ENCODE data around the gene ACVRL1. TPM values are rescaled to one million over a fixed set of nuclear protein-coding genes. Genes with fewer than 3 reads are reported as not detected.

Gene ACVRL1
- total RNA-seq, 1 experiment from 2014 or later = 0.98 TPM

DNA sequence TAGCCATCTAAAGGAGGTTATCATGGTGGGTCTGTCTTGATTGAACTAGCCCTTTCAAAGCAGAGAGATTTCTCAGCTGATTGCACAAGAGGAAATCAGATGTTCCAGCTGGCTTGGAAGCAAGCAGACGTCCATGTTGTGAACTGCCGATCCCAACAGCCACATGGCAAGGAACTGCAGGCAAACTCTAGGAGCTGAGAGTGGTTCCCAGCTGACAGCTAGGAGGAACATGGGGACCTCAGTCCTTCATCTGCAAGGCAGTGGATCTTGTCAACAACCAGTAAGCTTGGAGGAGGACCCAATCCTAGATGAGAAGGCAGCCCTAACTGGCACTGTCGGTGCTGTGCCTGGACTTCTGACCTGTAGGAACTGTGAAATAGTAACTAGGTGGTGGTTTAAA is 51.9 kb downstream of the ACVRL1 start:
- Mint-ChIP-seq H3K27me3 (ENCODE audit: low read depth) (peaks cover 1% of the 10 kb centered on the region), H3K36me3 (peaks cover 4% of the 10 kb centered on the region; the same call in 1 of the 2 replicates), H3K27ac (no peak overlapping the region), H3K4me3 (no peak overlapping the region), H3K9me3 (no peaks in the 10 kb centered on the region), H3K4me1 (peaks cover 13% of the 10 kb centered on the region)
- CTCF ChIA-PET = interaction anchor here (2.9 kb wide), 1 partner anchor 12 kb away, joined by 19 read pairs; no protein-coding TSS in a partner anchor
- TF ChIP-seq, protein P1, sequence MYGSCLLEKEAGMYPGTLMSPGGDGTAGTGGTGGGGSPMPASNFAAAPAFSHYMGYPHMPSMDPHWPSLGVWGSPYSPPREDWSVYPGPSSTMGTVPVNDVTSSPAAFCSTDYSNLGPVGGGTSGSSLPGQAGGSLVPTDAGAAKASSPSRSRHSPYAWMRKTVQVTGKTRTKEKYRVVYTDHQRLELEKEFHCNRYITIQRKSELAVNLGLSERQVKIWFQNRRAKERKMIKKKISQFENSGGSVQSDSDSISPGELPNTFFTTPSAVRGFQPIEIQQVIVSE (CRISPR knock-in tag; IDR thresholded peaks at IDR 0.05; ENCODE audit: borderline replicate concordance) = no peak
- TF ChIP-seq, protein P2, sequence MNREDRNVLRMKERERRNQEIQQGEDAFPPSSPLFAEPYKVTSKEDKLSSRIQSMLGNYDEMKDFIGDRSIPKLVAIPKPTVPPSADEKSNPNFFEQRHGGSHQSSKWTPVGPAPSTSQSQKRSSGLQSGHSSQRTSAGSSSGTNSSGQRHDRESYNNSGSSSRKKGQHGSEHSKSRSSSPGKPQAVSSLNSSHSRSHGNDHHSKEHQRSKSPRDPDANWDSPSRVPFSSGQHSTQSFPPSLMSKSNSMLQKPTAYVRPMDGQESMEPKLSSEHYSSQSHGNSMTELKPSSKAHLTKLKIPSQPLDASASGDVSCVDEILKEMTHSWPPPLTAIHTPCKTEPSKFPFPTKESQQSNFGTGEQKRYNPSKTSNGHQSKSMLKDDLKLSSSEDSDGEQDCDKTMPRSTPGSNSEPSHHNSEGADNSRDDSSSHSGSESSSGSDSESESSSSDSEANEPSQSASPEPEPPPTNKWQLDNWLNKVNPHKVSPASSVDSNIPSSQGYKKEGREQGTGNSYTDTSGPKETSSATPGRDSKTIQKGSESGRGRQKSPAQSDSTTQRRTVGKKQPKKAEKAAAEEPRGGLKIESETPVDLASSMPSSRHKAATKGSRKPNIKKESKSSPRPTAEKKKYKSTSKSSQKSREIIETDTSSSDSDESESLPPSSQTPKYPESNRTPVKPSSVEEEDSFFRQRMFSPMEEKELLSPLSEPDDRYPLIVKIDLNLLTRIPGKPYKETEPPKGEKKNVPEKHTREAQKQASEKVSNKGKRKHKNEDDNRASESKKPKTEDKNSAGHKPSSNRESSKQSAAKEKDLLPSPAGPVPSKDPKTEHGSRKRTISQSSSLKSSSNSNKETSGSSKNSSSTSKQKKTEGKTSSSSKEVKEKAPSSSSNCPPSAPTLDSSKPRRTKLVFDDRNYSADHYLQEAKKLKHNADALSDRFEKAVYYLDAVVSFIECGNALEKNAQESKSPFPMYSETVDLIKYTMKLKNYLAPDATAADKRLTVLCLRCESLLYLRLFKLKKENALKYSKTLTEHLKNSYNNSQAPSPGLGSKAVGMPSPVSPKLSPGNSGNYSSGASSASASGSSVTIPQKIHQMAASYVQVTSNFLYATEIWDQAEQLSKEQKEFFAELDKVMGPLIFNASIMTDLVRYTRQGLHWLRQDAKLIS (CRISPR knock-in tag; IDR thresholded peaks at IDR 0.05; ENCODE audit: borderline replicate concordance) = no peak
- TF ChIP-seq ETV6 (CRISPR knock-in tag; IDR thresholded peaks at IDR 0.05) (no peak), SOX15 (CRISPR knock-in tag; IDR thresholded peaks at IDR 0.05) (no peak), GABPB1 (CRISPR knock-in tag; IDR thresholded peaks at IDR 0.05) (no peak), MXD4 (CRISPR knock-in tag; IDR thresholded peaks at IDR 0.05; ENCODE audit: borderline replicate concordance) (no peak), ZNF423 (CRISPR knock-in tag; IDR thresholded peaks at IDR 0.05) (no peak), ZNF219 (CRISPR knock-in tag; IDR thresholded peaks at IDR 0.05; ENCODE audit: borderline replicate concordance) (no peak), NFYB (CRISPR knock-in tag; conservative IDR thresholded peaks at IDR 0.05; ENCODE audit: low read depth) (no peak)
- TF ChIP-seq, protein P3, sequence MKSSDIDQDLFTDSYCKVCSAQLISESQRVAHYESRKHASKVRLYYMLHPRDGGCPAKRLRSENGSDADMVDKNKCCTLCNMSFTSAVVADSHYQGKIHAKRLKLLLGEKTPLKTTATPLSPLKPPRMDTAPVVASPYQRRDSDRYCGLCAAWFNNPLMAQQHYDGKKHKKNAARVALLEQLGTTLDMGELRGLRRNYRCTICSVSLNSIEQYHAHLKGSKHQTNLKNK (CRISPR knock-in tag; IDR thresholded peaks at IDR 0.05) = no peak
- TF ChIP-seq, protein P4, sequence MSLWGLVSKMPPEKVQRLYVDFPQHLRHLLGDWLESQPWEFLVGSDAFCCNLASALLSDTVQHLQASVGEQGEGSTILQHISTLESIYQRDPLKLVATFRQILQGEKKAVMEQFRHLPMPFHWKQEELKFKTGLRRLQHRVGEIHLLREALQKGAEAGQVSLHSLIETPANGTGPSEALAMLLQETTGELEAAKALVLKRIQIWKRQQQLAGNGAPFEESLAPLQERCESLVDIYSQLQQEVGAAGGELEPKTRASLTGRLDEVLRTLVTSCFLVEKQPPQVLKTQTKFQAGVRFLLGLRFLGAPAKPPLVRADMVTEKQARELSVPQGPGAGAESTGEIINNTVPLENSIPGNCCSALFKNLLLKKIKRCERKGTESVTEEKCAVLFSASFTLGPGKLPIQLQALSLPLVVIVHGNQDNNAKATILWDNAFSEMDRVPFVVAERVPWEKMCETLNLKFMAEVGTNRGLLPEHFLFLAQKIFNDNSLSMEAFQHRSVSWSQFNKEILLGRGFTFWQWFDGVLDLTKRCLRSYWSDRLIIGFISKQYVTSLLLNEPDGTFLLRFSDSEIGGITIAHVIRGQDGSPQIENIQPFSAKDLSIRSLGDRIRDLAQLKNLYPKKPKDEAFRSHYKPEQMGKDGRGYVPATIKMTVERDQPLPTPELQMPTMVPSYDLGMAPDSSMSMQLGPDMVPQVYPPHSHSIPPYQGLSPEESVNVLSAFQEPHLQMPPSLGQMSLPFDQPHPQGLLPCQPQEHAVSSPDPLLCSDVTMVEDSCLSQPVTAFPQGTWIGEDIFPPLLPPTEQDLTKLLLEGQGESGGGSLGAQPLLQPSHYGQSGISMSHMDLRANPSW (CRISPR knock-in tag; conservative IDR thresholded peaks at IDR 0.05; ENCODE audit: low read depth) = no peak
- TF ChIP-seq, protein P5, sequence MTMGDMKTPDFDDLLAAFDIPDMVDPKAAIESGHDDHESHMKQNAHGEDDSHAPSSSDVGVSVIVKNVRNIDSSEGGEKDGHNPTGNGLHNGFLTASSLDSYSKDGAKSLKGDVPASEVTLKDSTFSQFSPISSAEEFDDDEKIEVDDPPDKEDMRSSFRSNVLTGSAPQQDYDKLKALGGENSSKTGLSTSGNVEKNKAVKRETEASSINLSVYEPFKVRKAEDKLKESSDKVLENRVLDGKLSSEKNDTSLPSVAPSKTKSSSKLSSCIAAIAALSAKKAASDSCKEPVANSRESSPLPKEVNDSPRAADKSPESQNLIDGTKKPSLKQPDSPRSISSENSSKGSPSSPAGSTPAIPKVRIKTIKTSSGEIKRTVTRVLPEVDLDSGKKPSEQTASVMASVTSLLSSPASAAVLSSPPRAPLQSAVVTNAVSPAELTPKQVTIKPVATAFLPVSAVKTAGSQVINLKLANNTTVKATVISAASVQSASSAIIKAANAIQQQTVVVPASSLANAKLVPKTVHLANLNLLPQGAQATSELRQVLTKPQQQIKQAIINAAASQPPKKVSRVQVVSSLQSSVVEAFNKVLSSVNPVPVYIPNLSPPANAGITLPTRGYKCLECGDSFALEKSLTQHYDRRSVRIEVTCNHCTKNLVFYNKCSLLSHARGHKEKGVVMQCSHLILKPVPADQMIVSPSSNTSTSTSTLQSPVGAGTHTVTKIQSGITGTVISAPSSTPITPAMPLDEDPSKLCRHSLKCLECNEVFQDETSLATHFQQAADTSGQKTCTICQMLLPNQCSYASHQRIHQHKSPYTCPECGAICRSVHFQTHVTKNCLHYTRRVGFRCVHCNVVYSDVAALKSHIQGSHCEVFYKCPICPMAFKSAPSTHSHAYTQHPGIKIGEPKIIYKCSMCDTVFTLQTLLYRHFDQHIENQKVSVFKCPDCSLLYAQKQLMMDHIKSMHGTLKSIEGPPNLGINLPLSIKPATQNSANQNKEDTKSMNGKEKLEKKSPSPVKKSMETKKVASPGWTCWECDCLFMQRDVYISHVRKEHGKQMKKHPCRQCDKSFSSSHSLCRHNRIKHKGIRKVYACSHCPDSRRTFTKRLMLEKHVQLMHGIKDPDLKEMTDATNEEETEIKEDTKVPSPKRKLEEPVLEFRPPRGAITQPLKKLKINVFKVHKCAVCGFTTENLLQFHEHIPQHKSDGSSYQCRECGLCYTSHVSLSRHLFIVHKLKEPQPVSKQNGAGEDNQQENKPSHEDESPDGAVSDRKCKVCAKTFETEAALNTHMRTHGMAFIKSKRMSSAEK (CRISPR knock-in tag; IDR thresholded peaks at IDR 0.05; ENCODE audit: borderline replicate concordance) = no peak
- ATAC-seq = no peak
- DNase-seq (ENCODE audit: low spot score) = no peak
- POLR2A ChIA-PET = no interaction called here

DNA sequence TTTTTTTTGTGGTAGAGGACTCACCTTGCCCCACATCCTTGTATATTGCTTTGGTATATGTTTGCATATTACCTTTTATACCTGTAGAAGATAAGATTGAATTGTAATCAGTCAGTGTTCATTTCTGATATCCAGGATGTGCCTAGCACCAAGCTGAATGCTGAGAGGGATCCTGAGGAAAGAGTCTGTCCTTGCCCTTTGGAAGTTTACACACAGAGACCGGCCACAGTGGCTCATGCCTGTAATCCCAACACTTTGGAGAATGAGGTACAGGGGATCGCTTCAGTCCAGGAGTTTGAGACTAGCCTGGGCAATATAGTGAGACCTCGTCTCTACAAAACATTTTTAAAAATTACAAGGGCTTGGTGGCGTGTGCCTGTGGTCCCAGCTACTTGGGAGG is 52.6 kb downstream of the ACVRL1 start:
- Mint-ChIP-seq H3K27me3 (ENCODE audit: low read depth) (no peaks in the 10 kb centered on the region), H3K36me3 (peaks cover 4% of the 10 kb centered on the region; the same call in 1 of the 2 replicates), H3K4me3 (no peak overlapping the region), H3K4me1 (peaks cover 6% of the 10 kb centered on the region; the same call in 1 of the 2 replicates), H3K9me3 (no peaks in the 10 kb centered on the region), H3K27ac (no peak overlapping the region)
- CTCF ChIA-PET = interaction anchor here (2.9 kb wide), 1 partner anchor 11 kb away, joined by 19 read pairs; no protein-coding TSS in a partner anchor
- no peak for DNase-seq (ENCODE audit: low spot score)
- no peak for ATAC-seq
- POLR2A ChIA-PET = no interaction called here
- TF ChIP-seq, protein P6, sequence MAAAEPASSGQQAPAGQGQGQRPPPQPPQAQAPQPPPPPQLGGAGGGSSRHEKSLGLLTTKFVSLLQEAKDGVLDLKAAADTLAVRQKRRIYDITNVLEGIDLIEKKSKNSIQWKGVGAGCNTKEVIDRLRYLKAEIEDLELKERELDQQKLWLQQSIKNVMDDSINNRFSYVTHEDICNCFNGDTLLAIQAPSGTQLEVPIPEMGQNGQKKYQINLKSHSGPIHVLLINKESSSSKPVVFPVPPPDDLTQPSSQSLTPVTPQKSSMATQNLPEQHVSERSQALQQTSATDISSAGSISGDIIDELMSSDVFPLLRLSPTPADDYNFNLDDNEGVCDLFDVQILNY (CRISPR knock-in tag; IDR thresholded peaks at IDR 0.05) = no peak
- TF ChIP-seq ZNF396 (CRISPR knock-in tag; IDR thresholded peaks at IDR 0.05; ENCODE audit: borderline replicate concordance) (no peak), CREB1 (CRISPR knock-in tag; IDR thresholded peaks at IDR 0.05) (no peak), GTF2I (CRISPR knock-in tag; conservative IDR thresholded peaks at IDR 0.05) (no peak), KAT7 (CRISPR knock-in tag; IDR thresholded peaks at IDR 0.05; ENCODE audit: borderline replicate concordance) (no peak), ATF1 (CRISPR knock-in tag; IDR thresholded peaks at IDR 0.05) (no peak)
- TF ChIP-seq, protein P7, sequence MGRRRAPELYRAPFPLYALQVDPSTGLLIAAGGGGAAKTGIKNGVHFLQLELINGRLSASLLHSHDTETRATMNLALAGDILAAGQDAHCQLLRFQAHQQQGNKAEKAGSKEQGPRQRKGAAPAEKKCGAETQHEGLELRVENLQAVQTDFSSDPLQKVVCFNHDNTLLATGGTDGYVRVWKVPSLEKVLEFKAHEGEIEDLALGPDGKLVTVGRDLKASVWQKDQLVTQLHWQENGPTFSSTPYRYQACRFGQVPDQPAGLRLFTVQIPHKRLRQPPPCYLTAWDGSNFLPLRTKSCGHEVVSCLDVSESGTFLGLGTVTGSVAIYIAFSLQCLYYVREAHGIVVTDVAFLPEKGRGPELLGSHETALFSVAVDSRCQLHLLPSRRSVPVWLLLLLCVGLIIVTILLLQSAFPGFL (CRISPR knock-in tag; IDR thresholded peaks at IDR 0.05; ENCODE audit: borderline replicate concordance) = no peak

All from WTC11 (cell line).